Measurements from ENCODE around the gene METTL17.
"Not testable (repeated sequence)": the region's sequence is repeated elsewhere in the genome, so short reads cannot be mapped to it uniquely, and the experiment has no call there.

The METTL17 gene

DNA sequence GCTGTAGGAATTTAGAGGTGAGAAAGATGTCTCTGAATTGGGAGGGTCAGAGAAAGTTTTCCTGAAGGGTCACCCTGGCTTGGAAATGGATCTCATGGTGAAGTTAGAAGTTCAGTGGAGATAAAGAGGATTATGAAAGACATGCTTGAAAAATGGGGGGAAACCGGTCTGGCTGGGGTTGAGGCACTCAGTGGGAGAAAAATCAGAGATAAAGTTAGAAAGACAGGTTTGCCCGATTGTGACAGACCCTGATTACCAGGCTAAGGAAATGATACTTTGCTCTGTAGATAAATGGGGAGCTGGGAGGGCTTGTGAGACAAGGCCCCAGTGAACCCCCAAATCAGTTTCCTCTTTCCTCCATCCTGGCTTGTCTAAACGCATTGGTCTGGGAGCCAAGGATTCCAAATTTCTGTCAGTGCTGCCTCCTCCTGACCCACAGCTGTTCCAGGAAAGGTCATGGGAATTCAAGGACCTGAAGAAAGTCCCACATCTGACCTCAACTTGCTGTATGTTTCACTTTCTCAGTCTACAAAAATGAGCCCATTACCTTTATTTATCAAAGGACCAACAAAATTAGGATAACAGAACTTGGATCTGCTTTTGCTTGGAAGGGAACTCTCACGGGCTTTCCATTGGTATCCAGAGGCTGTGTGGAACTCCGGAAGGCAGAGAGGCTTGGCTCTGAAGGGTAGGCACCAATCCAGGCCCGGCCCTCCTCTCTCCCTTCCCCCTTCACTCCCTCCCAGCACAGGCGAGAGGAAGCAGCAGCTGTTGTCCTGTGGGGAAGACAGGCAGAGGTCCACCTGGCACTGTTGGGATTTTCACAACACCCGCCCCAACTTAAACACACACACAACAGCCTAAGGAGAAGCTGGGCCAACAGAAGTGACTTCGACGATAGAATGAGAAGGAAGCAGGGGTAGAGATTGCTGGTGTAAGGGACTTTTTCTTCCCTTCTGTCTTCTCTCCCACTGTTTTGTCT lies 49.0 kb downstream of the METTL17 start:
- Histone ChIP-seq H3K36me3 (ENCODE audit: control insufficient read depth, insufficient read depth, low read length) (no peaks in the 10 kb centered on the region), H3K4me3 (ENCODE audit: low read depth, low read length) (no peak overlapping the region), H3K27me3 (ENCODE audit: control insufficient read depth, insufficient read depth, low read length) (no peaks in the 10 kb centered on the region), H3K9me3 (ENCODE audit: control insufficient read depth, insufficient read depth, low read length) (no peaks in the 10 kb centered on the region), H3K9ac (ENCODE audit: low read depth, low read length) (no peak overlapping the region), H3K27ac (ENCODE audit: low read depth, low read length) (no peak overlapping the region), H3K4me1 (ENCODE audit: control insufficient read depth, insufficient read depth, low read length) (peaks cover 16% of the 10 kb centered on the region)

DNA sequence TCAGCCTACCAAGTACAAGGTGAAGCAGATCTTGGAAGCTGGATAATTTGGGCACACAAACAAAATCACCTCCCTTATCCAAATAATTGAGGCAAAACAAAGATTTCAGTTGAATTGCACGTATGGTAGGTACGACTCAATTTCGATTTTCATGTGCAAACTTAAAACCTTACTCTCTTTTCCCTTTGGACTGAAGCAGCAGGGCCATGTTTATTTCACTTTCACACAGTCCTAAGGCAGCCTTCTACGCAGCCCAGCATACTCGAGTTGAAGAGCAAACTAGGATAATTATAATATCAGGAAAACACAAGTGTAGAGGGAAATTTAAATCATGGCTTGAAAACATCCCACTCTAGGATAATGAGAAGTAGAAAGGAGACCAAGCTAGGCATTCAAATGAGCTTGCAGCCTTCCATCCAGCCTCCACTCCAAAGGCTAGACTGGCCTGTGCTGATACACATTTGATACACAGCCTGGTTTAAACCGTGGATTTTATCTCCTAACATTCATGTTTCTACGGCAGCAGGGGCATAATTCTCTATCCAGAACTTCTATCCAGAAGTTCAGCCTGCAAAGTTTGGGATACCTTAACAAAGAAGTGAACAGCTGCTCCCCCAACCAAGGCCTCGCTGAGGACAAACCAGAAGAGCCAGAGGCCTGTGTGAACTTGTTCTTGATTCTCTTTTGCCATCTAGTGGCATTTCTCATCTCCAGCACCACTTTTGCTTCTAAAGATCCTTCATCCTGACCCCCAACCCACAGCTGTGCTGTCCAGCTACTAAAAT lies 50.0 kb downstream of the METTL17 start:
- no peaks in the 10 kb centered on the region for H3K27me3 ChIP-seq (ENCODE audit: control insufficient read depth, insufficient read depth, low read length)
- H3K36me3 ChIP-seq (ENCODE audit: control insufficient read depth, insufficient read depth, low read length) = no peaks in the 10 kb centered on the region
- H3K9me3 ChIP-seq (ENCODE audit: control insufficient read depth, insufficient read depth, low read length) = no peaks in the 10 kb centered on the region
- H3K9ac ChIP-seq (ENCODE audit: low read depth, low read length) = no peak overlapping the region
- H3K27ac ChIP-seq (ENCODE audit: low read depth, low read length) = no peak overlapping the region
- H3K4me1 ChIP-seq (ENCODE audit: control insufficient read depth, insufficient read depth, low read length) = peaks cover 16% of the 10 kb centered on the region
- H3K4me3 ChIP-seq (ENCODE audit: low read depth, low read length) = no peak overlapping the region

GRCh38 chr14:21040370-21040925 lies 50.7 kb downstream of the METTL17 start:
- H3K4me1 ChIP-seq (ENCODE audit: control insufficient read depth, insufficient read depth, low read length) = peaks cover 16% of the 10 kb centered on the region
- no peaks in the 10 kb centered on the region for H3K36me3 ChIP-seq (ENCODE audit: control insufficient read depth, insufficient read depth, low read length)
- H3K9ac ChIP-seq (ENCODE audit: low read depth, low read length) = no peak overlapping the region
- H3K9me3 ChIP-seq (ENCODE audit: control insufficient read depth, insufficient read depth, low read length) = no peaks in the 10 kb centered on the region
- no peaks in the 10 kb centered on the region for H3K27me3 ChIP-seq (ENCODE audit: control insufficient read depth, insufficient read depth, low read length)
- no peak overlapping the region for H3K4me3 ChIP-seq (ENCODE audit: low read depth, low read length)
- no peak overlapping the region for H3K27ac ChIP-seq (ENCODE audit: low read depth, low read length)

- peaks cover 16% of the 10 kb centered on the region for H3K4me1 ChIP-seq (ENCODE audit: control insufficient read depth, insufficient read depth, low read length)
- not testable (repeated sequence) for H3K27ac ChIP-seq (ENCODE audit: low read depth, low read length); H3K4me3 ChIP-seq (ENCODE audit: low read depth, low read length); H3K36me3 ChIP-seq (ENCODE audit: control insufficient read depth, insufficient read depth, low read length); H3K9me3 ChIP-seq (ENCODE audit: control insufficient read depth, insufficient read depth, low read length); H3K27me3 ChIP-seq (ENCODE audit: control insufficient read depth, insufficient read depth, low read length); H3K9ac ChIP-seq (ENCODE audit: low read depth, low read length)
Observed at GRCh38 chr14:21040941-21041340, 51.2 kb downstream of the METTL17 start.

DNA sequence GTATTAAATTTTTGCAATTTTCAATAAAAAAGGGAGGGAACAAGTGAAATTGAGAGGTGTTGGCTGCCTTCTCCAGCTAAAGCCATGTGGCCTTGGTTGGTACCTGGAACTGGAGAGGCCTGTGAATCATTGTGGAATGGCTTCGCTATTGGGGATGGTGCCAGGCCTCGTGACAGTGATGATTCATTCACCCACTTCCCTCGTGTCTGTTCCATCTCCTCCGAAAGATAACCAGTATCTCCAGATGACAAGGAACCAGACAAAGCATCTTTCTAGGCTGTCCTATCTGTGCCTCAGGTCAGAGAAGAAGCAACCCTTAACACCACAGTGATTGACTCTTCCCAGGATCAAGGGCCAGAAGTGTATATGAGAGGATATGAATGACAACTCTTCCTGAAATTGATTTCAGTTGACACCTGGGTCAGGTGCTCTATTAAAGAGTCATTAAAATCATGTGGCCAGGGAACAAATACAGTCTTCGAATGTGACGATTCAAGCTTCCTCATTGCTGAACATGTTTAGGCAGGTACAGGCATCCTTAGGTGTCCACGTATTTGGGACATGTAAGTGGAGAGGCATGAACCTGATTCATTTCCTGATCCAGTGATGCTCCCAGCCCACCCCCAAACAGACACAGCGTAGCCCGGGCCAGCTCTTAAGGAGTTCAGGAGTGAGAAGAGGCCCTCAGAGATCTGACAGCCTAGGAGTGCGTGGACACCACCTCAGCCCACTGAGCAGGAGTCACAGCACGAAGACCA lies 52.1 kb downstream of the METTL17 start, which contains the start of gene RNASE7:
Gene RNASE7 (plus strand): TSS at position 687 of the 758 bp plus-strand sequence. CDS start 631 bp downstream, outside the sequence.
- Histone ChIP-seq H3K9ac (ENCODE audit: low read depth, low read length) (no peak within 1 kb of the TSS), H3K4me3 (ENCODE audit: low read depth, low read length) (no peak within 1 kb of the TSS), H3K9me3 (ENCODE audit: control insufficient read depth, insufficient read depth, low read length) (no peaks in the 10 kb centered on the region), H3K4me1 (ENCODE audit: control insufficient read depth, insufficient read depth, low read length) (peaks cover 16% of the 10 kb centered on the region), H3K36me3 (ENCODE audit: control insufficient read depth, insufficient read depth, low read length) (no peaks in the 10 kb centered on the region), H3K27me3 (ENCODE audit: control insufficient read depth, insufficient read depth, low read length) (no peaks in the 10 kb centered on the region), H3K27ac (ENCODE audit: low read depth, low read length) (no peak within 1 kb of the TSS)

- Histone ChIP-seq H3K4me1 (ENCODE audit: control insufficient read depth, insufficient read depth, low read length) (peaks cover 16% of the 10 kb centered on the region), H3K27ac (ENCODE audit: low read depth, low read length) (no peak overlapping the region), H3K36me3 (ENCODE audit: control insufficient read depth, insufficient read depth, low read length) (no peaks in the 10 kb centered on the region), H3K4me3 (ENCODE audit: low read depth, low read length) (no peak overlapping the region), H3K9me3 (ENCODE audit: control insufficient read depth, insufficient read depth, low read length) (no peaks in the 10 kb centered on the region), H3K9ac (ENCODE audit: low read depth, low read length) (no peak overlapping the region), H3K27me3 (ENCODE audit: control insufficient read depth, insufficient read depth, low read length) (no peaks in the 10 kb centered on the region)
Observed at GRCh38 chr14:21042918-21043317, 53.1 kb downstream of the METTL17 start.

- no peaks in the 10 kb centered on the region for H3K36me3 ChIP-seq (ENCODE audit: control insufficient read depth, insufficient read depth, low read length)
- H3K9me3 ChIP-seq (ENCODE audit: control insufficient read depth, insufficient read depth, low read length) = no peaks in the 10 kb centered on the region
- no peak overlapping the region for H3K9ac ChIP-seq (ENCODE audit: low read depth, low read length)
- no peaks in the 10 kb centered on the region for H3K27me3 ChIP-seq (ENCODE audit: control insufficient read depth, insufficient read depth, low read length)
- no peak overlapping the region for H3K27ac ChIP-seq (ENCODE audit: low read depth, low read length)
- H3K4me3 ChIP-seq (ENCODE audit: low read depth, low read length) = no peak overlapping the region
- H3K4me1 ChIP-seq (ENCODE audit: control insufficient read depth, insufficient read depth, low read length) = peaks cover 15% of the 10 kb centered on the region
Observed at GRCh38 chr14:21043387-21043973, 53.7 kb downstream of the METTL17 start.

GRCh38 chr14:21043974-21044618 lies 54.3 kb downstream of the METTL17 start:
- Histone ChIP-seq H3K9ac (ENCODE audit: low read depth, low read length) (no peak overlapping the region), H3K27me3 (ENCODE audit: control insufficient read depth, insufficient read depth, low read length) (no peaks in the 10 kb centered on the region), H3K4me1 (ENCODE audit: control insufficient read depth, insufficient read depth, low read length) (peaks cover 9% of the 10 kb centered on the region), H3K36me3 (ENCODE audit: control insufficient read depth, insufficient read depth, low read length) (no peaks in the 10 kb centered on the region), H3K27ac (ENCODE audit: low read depth, low read length) (no peak overlapping the region), H3K4me3 (ENCODE audit: low read depth, low read length) (no peak overlapping the region), H3K9me3 (ENCODE audit: control insufficient read depth, insufficient read depth, low read length) (no peaks in the 10 kb centered on the region)

Measured in HUES48 (cell line).